ENCODE measurements around the gene TUBB.
"Not testable (repeated sequence)": the region's sequence is repeated elsewhere in the genome, so short reads cannot be mapped to it uniquely, and the experiment has no call there.

GRCh38 chr6:30722025-30722279, 1.8 kb downstream of the TUBB start:
- TF ChIP-seq POLR2A, CTCF (IDR thresholded peaks at IDR 0.05): not testable (repeated sequence)

Data from right lobe of liver (tissue), 4 donors.